Measurements from ENCODE around the gene FAM111B. TPM values are rescaled to one million over a fixed set of nuclear protein-coding genes. Genes with fewer than 3 reads are reported as not detected.
"Not testable (repeated sequence)": the region's sequence is repeated elsewhere in the genome, so short reads cannot be mapped to it uniquely, and the experiment has no call there.

The FAM111B gene, protein sequence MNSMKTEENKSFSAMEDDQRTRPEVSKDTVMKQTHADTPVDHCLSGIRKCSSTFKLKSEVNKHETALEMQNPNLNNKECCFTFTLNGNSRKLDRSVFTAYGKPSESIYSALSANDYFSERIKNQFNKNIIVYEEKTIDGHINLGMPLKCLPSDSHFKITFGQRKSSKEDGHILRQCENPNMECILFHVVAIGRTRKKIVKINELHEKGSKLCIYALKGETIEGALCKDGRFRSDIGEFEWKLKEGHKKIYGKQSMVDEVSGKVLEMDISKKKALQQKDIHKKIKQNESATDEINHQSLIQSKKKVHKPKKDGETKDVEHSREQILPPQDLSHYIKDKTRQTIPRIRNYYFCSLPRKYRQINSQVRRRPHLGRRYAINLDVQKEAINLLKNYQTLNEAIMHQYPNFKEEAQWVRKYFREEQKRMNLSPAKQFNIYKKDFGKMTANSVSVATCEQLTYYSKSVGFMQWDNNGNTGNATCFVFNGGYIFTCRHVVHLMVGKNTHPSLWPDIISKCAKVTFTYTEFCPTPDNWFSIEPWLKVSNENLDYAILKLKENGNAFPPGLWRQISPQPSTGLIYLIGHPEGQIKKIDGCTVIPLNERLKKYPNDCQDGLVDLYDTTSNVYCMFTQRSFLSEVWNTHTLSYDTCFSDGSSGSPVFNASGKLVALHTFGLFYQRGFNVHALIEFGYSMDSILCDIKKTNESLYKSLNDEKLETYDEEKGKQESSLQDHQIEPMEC
- total RNA-seq (2014; rRNA removed; shearing (Covaris generic)) = 19.9 and 29.0 TPM in 2 replicates

DNA sequence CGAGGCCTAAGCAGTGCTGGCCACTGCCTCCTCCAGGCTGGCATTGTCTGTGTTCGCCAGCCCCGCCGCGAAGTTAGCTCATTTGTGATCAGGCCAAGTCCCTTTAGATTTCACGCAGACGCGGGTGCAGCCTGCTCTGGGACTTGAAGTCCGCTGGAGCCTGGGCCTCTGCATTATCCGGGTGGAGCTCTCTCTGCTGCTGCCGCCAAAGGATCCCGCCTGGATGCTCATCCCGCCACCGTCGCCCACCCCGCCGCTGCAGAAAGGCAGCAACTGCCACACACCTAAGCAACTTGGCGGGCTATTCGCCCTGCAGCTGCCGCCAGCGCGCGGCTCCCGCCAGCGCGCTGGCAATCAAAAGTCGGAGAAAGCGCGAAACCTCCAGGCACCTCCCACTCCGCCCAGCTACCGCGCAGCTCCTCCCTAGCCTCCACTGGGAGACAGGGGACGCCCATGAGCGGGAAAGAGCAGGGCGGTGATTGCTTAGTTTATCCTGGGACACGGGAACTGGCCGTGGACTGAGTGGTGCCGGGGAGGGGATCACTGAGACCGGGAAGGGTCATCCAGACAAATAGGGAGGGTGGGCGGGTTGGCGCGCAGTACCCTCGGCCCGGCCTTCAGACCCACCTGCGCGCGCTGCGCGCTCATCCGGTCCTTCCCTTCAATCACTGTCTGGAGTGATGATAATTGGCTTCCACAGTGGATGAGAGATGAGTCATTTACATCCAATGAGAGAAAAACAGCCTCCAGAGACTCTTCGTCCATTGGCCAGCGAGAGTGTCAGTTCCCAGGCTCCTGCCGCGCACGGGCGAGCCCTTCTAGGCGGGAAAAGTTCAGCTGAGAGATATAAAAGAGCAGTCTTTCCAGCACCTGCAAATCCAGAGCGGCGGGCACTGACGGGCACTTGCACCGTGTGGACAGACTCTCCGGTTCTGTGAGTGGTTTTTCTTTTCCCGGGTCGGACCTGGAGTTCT, at the start of gene FAM111B:
TSS of gene FAM111B (plus strand) at position 875 of the 974 bp plus-strand sequence. CDS start 2,389 bp downstream, outside the sequence.
- peak; percentile 92 for DNase-seq (ENCODE audit: low spot score)

DNA sequence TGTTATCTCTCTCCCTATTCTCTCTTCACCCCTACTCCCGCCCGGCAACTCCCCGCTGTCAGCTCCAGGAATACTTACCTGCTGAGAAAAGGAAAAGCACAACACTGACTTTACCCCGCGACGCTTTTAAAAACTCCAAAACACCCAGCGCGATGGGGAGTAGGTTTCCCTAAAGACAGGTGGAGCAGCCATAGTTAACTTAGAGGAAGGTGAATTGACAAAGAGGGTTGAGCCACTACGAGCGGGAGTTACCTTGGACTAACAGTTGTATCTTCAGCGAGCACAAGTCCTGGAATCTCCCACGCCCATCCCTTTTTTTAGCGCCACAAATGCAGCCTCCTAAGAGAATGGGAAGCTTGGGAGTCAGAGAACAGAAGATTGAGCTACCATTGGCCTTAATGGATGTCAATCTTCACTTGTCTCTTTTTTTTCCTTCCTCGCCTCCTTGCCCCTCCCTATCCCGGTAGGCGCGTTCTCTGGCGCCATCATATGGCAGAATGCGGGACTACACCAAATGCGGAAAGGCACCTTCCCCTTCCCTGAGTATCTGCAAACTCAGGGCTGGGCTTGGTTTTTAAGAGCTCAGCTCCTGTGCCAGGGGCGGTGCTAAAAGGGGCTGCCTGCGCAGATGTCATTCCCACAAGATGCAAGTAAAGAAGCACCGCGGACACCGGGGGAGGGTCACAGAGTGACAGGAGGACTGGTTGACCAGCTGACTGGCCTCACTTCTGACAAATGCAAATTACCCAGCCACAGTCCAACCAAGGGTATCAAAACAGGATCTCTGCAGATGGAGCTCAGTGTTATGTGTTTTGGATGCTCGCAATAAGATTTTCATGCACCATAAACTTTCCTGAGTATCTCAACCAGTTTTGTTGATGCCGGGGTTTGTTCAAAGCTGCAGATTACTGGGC, 48.7 kb upstream of the FAM111B start:
- peak; percentile 87 for DNase-seq (ENCODE audit: low spot score)

DNA sequence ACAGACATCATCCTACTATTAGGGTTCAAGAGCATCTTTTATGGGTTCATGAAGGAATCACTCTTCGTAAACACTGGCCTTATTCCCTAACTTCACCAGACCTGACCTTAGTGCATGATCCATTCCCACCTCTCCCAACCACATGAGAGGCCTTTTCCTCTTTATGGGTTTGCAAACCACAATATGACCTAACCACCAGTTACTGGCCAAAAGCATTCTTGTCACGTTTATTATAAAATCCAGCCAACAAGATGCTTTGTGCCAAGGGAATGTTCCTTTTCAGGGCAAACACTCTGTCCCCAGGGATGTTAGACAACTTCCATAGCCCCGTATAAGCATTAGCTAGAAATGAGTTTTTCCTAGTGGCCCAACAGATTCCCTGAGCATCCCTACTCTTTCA, 46.9 kb upstream of the FAM111B start:
- not testable (repeated sequence) for DNase-seq (ENCODE audit: low spot score)

DNA sequence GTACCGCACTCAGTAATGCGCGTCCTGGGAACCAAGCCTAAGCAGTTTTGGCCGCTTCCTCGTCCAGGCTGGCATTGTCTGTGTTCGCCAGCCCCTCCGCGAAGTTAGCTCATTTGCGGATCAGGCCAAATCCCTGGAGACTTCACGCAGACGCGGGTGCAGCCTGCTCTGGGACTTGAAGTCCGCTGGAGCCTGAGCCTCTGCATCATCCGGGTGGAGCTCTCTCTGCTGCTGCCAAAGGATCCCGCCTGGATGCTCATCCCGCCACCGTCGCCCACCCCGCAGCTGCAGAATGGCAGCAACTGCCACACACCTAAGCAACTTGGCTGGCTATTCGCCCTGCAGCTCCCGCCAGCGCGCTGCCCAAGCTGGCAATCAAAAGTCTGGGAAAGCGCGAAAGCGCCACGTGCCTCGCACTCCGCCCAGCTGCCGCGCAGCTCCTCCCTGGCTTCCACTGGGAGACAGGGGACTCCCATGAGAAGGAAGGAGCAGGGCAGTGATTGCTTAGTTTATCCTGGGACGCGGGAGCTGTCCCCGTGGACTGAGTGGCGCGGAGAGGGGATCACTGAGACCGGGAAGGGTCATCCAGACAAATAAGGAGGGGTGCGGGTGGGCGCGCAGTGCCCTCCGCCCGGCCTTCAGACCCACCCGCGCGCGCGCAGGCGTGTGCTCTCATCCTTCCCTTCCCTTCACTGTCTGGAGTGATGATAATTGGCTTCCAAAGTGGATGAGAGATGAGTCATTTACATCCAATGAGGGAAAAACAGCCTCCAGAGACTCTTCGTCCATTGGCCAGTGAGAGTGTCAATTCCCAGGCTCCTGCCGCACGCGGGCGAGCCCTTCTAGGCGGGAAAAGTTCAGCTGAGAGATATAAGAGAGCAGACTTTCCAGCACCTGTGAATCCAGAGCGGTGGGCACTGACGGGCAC, 44.2 kb upstream of the FAM111B start:
- no peak for DNase-seq (ENCODE audit: low spot score)

DNA sequence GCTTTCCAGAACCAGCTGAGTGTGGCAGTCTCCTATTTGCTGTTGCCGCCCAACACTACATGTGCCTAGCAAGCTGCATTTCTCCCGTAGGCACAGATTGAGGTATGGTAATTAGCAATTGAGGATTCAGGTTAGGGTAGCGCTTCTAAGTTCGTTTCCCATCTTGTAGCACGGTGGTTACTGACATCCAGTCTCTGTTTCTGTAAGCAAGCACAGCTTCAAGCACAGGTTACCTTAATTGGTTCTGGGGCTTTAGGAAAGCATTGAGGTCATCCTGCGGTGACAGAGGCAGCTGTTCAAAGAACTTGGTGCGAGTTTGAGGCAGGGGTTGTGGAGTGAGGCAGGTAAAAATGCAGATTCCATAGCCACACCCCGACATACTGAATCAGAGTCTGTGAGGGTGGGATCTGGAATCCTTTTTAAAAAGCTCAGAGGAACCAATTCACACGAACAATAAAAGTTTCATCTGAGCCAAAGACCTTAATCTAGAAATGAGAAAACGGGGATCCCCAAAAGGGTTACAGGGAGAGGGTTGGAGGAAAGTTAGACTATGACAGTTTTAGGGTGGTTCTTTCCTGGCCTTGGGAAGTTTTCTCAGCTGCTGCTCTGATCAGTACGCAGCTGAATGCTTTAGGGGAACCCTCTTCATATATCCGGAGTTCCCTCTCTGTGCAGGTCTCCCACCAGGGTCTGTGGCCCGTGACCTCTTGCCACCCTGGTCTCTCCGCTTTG, 42.9 kb upstream of the FAM111B start:
- not testable (repeated sequence) for DNase-seq (ENCODE audit: low spot score)

DNA sequence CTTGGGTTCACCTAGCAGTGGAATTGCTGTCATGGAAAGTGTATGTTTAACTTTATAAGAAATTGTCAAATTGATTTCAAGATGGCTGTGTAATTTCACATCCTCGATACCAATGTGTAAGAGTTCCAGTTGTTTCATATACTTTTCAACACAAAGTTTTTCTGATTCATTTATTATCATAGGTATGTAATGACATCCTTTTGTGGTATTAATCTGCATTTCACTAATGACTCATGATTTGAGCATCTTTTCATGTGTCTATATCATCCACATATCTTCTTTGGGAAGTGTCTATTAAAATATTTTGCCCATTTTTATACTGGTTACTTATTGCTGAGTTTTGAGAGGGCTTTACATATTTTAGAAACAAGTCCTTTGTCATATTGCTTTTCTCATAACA, 38.0 kb upstream of the FAM111B start:
- no peak for DNase-seq (ENCODE audit: low spot score)

DNA sequence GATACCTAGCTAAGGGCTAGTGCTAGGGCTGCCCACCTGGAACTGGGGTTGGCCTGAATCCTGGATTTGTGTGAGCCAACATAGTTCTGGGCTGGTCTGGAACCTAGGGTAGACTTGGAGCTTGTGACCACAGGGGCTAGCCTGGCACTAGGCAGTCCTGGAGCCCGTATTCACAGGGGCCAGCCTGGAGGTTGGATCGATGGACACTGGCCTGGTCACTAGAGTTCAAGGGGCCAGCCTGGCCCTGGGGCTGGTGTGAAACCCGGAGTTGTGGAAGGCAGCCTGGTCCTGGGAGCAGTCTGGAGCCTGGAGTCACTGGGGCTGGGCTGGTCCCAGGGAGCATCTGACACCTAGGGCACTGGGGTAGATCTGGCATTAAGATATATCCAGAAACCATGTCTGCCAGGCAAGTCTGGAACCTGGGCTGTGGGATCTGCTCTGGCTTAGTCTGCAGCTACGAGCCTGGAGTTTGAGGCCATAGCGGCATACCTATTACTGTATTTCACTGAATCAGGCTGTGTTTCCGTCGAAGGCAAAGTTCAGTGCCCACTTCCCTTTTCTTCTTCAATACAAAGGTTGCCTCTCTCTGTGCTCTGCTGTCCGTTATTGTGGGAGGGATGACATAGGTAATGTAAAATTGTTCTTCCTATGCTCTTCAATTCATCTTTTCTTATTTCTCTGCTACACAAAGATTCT, 30.0 kb upstream of the FAM111B start:
- DNase-seq (ENCODE audit: low spot score) = no peak

DNA sequence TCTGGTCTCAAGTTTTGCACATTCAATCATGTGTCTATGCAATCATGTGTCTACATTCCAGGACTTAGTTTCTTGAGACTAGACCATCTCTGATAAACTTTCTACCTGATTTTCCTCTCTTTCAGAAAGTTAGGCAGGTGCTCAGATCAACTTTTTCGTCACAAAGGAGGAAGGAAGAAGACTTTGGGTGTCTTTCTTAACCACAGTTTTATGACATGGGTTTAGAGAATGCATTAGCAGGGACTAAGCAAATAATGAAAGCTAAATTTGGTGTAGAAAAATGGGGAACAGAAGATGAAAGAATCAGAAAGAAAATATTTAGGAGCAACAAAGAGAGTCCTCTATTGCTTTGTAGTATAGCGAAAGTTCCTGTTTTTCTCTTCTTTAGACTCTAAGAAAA, 28.6 kb upstream of the FAM111B start:
- no peak for DNase-seq (ENCODE audit: low spot score)

DNA sequence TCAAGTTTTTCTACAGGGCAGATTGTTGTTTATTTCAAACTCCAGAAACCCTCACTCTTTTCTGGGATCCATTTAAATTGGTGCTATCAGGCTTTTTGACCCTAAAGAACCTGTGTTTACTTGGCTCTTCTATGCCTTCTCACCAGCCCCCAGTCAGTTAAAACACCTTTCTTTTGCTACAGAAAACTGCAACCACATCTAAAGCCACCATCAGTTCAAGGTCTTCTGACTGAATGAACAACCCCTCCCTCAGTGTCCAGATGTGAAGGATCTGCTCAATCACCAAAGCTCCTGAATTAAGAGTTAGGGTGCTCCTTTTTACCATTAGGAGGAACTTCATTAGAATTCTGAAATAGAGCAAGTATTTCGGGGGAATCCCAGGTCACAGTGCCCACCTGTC, 28.0 kb upstream of the FAM111B start:
- no peak for DNase-seq (ENCODE audit: low spot score)

DNA sequence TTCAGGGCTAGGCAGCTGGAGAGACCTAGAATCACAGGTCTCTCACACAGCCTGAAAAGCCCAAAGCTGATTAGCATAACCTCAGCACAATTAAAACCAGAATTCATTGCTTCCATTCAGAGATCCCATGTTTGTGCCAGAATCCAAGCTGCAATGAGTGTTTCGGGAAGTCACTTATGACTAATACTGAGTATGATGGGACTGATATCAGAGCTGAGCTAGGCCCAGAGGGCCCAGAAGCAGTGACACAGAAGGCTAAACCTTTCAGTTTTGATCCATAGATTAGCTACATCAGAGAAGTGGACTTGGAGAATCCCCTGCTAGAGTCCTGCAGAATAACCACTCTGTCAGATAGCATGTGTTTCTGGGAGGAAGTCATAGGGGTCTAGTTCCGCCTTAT, 26.6 kb upstream of the FAM111B start:
- DNase-seq (ENCODE audit: low spot score) = not testable (repeated sequence)

DNA sequence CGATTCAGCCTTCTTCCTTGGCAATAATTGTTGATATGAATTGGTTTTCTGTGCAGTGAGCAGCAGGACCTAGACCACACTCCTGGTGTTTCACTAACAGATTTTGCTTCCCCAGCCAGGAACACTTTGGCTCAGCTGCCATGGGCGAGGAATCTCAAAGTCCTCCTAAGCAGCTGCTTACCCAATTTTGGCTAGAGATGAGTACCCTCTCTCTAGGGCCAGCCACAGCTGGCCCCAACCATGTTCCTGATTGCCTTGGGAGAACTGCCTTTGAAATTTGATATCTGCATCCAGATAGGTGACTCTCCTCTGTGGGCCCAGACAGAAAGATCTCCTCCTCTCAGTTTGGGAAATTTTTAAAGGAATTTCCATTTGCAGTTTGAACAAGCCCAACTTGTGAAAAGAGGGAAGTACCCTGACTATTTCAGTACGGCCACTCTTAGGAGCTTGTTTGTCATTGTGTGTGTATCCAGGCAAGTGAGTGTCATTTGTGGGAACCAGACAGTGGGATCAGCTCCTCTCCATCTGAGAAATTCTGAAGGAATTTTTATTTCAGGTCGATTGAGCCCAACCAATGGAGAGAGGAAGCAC, 25.5 kb upstream of the FAM111B start:
- DNase-seq (ENCODE audit: low spot score) = not testable (repeated sequence)

DNA sequence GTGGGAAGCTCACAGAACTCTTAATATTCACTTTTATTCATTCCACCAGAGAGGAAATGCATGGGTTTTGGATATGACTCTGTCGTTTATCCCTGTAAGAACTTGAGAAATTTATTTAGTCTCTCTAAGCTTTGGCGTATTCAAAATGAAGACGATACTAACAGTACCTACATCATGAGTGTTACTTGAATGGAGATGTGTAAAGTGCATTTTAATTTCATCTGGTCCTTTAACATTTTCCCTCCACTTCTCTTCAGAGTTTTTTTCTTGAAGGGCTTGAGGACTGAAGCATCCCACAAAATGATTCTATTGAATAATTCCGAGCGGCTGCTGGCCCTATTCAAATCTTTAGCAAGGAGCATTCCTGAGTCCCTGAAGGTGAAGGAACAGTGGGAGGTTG, 21.0 kb upstream of the FAM111B start, which contains the start of gene GLYATL1B:
TSS of gene GLYATL1B (plus strand) at position 301 of the 400 bp plus-strand sequence. CDS start at position 301, 0 bp downstream.
- not testable (repeated sequence) for DNase-seq (ENCODE audit: low spot score)

DNA sequence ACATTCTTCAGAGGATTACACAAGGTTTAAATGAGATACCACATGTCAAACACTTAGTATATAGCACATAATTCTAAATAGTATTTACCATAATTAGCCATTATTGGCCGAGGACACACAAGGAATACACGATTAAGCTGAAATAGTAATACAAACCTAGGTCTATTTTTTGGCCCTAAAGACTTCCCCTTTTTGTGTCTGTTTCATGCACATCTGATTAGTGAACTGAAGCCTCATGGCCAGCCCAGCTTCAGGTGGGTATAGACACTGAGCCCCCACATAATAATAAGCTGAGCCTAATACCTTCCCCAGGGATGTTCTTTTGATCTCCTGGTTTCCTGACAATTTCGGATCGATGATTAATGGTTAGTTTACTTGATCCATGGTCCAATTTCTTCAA, 18.9 kb upstream of the FAM111B start:
- DNase-seq (ENCODE audit: low spot score) = no peak

DNA sequence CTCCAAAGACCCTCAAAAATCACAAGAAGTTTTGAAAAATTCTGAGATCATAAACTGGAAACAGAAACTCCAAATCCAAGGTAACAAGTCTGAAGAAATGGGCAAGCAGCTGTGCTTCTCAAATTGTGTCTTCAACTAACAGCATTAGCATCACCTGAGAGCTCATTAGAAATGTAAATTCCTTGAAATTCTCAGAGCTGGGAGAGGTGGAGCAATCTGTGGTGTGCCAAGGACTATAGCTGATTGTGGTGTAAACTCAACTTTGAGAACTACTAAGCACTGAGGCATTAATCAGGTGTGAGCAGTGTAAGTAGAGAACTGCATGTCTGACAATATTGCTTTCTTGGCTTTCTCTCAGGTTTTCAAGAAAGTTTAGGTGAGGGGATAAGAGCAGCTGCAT, 13.5 kb upstream of the FAM111B start:
- not testable (repeated sequence) for DNase-seq (ENCODE audit: low spot score)

DNA sequence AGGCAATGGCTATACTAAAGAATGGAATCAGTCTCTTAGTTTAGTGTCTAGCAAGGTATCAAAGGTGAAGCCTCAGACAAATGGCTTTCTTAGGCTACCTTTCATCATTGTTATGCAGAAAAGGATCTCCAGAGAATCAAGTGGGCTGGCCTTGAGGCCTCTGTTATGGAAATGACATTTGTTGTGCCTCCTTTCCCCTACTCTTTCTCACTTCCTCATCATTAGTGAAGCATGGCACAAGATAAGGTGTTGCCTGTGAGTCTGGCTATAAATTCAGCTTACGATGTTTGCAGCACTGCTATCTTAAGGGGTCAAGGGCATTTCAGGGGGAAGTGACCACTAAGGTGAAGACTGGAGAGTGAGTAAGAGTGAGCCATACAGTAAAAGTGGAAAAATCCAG, 11.8 kb upstream of the FAM111B start:
- DNase-seq (ENCODE audit: low spot score) = not testable (repeated sequence)

DNA sequence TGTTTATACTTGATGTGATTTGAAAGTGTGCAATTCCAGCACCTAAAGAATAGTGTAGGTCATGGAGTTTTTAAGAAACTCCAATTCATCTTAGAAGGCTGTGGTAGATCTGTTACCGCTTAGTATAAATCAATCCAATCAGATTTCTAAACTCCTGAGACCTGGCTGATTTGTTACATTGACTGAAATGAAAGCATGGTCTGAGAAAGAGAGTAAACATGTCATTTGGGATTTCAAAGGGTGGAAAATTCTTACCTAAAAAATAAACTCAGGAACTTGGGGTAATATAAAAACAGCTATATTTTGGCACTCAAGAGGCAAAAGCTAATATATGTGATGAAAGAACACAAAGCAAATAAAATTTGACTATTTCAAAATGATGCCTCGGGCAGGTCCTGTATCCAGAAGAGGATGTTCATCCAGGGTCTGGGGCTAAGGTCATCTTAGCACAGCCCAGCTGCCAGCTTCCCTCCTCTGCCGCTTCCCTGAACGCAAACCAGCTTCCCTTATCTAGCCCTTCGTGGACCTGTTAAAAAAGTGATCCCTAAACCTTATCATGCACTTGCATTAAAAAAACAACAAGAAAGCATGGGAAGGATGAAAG, 11.0 kb upstream of the FAM111B start:
- DNase-seq (ENCODE audit: low spot score) = not testable (repeated sequence)

DNA sequence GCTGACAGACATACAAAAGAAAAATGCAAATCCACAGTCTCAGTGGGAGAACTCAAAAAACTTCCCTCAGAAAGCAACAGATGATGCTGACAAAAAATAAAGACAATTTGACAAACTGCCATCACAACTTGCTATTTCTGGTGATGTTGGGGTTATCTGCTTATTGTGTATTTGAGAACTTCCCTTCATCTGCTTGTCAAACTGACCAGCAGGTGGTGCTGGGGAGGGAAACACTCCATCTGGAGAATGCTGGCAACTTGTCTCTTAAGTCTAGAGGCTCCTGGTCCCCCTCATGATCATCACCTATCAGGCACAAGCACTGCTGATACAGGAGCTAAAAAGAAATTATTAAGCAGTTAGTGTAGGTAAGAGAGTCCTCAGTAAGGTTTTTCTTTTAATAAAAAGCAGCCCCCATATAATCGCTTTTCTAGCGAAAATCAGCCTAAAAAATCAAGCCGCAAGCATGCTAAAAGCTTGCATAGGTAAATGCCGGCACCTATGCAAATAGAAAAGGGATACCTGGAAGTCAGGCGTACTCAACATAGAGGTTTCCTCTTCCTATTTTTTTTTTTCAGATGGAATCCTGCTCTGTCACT, 9.8 kb upstream of the FAM111B start:
- peak; percentile 38 for DNase-seq (ENCODE audit: low spot score)

Measured in H4 (cell line).